HCT116 (cell line): ENCODE measurements around the gene ECT2. TPM values are rescaled to one million over a fixed set of nuclear protein-coding genes. Genes with fewer than 3 reads are reported as not detected.
"Not testable (repeated sequence)": the region's sequence is repeated elsewhere in the genome, so short reads cannot be mapped to it uniquely, and the experiment has no call there.

Source experiments
- ATAC-seq: fragments of 200-7000 bp; cut with Tn5 transposase; 2 replicates; pipeline ENCODE4 v1.9.1; 2020; ENCODE audit warnings: mild to moderate bottlenecking, moderate library complexity
- BruUV-seq: library from RNA; stranded (reverse); fragments of 400-500 nt; replicated peaks from 2 replicates; lab custom pipeline; 2021; lab: Mats Ljungman, UMichigan
- CTCF ChIA-PET: fragments of 300-600 bp; sonication (Branson Sonifier 250); formaldehyde crosslinking; loops from one replicate; lab custom pipeline; 2021; ENCODE audit warnings: antibody characterized with exemption; lab: Charles Lee
- POLR2A ChIA-PET: fragments of 300-600, 350-600 bp; sonication (Branson Sonifier 250); formaldehyde crosslinking; loops from one replicate; lab custom pipeline; 2021; ENCODE audit warnings: antibody characterized with exemption; lab: Charles Lee
- RAD21 ChIA-PET, 2 experiments: fragments of 300-600 bp; sonication (Branson Sonifier 250); formaldehyde crosslinking; loops; one replicate each; lab custom pipeline; 2023; ENCODE audit warnings: low total read pairs in 2 of 2; ENCODE audit not compliant: uncharacterized antibody in 2 of 2, unreplicated experiment in 2 of 2, low non-redundant PET in 1 of 2; lab: Charles Lee
- DNase-seq: peaks from one replicate; pipeline ENCODE4 v3.0.0-alpha.2; 2010; ENCODE audit warnings: low read depth, low spot score
- H2AFZ ChIP-seq: fragments of 200-600 bp; shearing (Covaris generic), sonication (generic); 2 replicates; pipeline ENCODE4 v1.6.1; 2017; ENCODE audit warnings: low read depth, mixed run types, mixed read lengths, antibody characterized with exemption, low read length; ENCODE audit not compliant: poor library complexity, severe bottlenecking
- H3K27ac ChIP-seq: 2 replicates; pipeline ENCODE4 v1.5.1; 2012; ENCODE audit warnings: low read depth, low read length
- H3K27me3 ChIP-seq: fragments of 200-600 bp; sonication (generic); 2 replicates; pipeline ENCODE4 v1.6.1; 2016; ENCODE audit warnings: mixed run types, low read length, mixed read lengths; ENCODE audit not compliant: insufficient read depth
- H3K36me3 ChIP-seq, 2 experiments: fragments of 200-500 bp in 1 of 2; fragments of 200-600 bp in 1 of 2; sonication (Bioruptor generic) in 1 of 2; sonication (generic) in 1 of 2; 2 replicates each; pipeline versions ENCODE4 v1.5.1 to v1.6.1; 2014 to 2016; ENCODE audit warnings: low read length in 2 of 2, inconsistent platforms in 1 of 2, mixed read lengths in 1 of 2, mixed run types in 1 of 2; ENCODE audit not compliant: insufficient read depth in 2 of 2, control insufficient read depth in 1 of 2
- H3K4me1 ChIP-seq, 2 experiments: fragments of 200-600 bp in 1 of 2; sonication (generic) in 1 of 2; 2 replicates each; pipeline versions ENCODE4 v1.5.1 to v1.6.1; 2012 to 2017; ENCODE audit warnings: low read length in 2 of 2, inconsistent platforms in 1 of 2, mild to moderate bottlenecking in 1 of 2, mixed read lengths in 1 of 2, mixed run types in 1 of 2, moderate library complexity in 1 of 2; ENCODE audit not compliant: insufficient read depth in 2 of 2, control insufficient read depth in 1 of 2
- H3K4me2 ChIP-seq: fragments of 200-600 bp; sonication (generic); 2 replicates; pipeline ENCODE4 v1.6.1; 2017; ENCODE audit warnings: mixed run types, low read length, mixed read lengths
- H3K4me3 ChIP-seq, 2 experiments: fragments of 200-600 bp in 1 of 2; sonication (generic) in 1 of 2; replicated peaks in 1 of 2; 2 replicates each; pipeline ENCODE4 v1.5.1; 2011 to 2016; ENCODE audit warnings: low read length in 2 of 2, control low read depth in 1 of 2, low read depth in 1 of 2, mild to moderate bottlenecking in 1 of 2, mixed read lengths in 1 of 2, mixed run types in 1 of 2
- H3K79me2 ChIP-seq: fragments of 200-600 bp; sonication (generic); 2 replicates; pipeline ENCODE4 v1.6.1; 2017; ENCODE audit warnings: mild to moderate bottlenecking, mixed run types, low read length, moderate library complexity, mixed read lengths; ENCODE audit not compliant: insufficient read depth
- H3K9ac ChIP-seq: fragments of 200-600 bp; sonication (generic); 2 replicates; pipeline ENCODE4 v1.6.1; 2016; ENCODE audit warnings: low read length, mixed read lengths
- H3K9me2 ChIP-seq: fragments of 200-600 bp; sonication (generic), shearing (Covaris generic); 2 replicates; pipeline ENCODE4 v1.6.1; 2017; ENCODE audit warnings: mixed run types, mild to moderate bottlenecking, moderate library complexity; ENCODE audit not compliant: insufficient read depth
- H3K9me3 ChIP-seq, 2 experiments: fragments of 200-500 bp in 1 of 2; fragments of 200-600 bp in 1 of 2; sonication (Bioruptor generic) in 1 of 2; sonication (generic) in 1 of 2; 2 replicates each; pipeline ENCODE4 v1.6.1; 2014 to 2017; ENCODE audit warnings: low read length in 2 of 2, mixed read lengths in 2 of 2, inconsistent platforms in 1 of 2, low read depth in 1 of 2, mild to moderate bottlenecking in 1 of 2, mixed run types in 1 of 2, moderate library complexity in 1 of 2; ENCODE audit not compliant: control insufficient read depth in 1 of 2, insufficient read depth in 1 of 2
- H4K20me1 ChIP-seq: fragments of 200-600 bp; sonication (generic), shearing (Covaris generic); 2 replicates; pipeline ENCODE4 v1.6.1; 2017; ENCODE audit warnings: mixed run types, mild to moderate bottlenecking, moderate library complexity; ENCODE audit not compliant: insufficient read depth
- CEBPB ChIP-seq: IDR thresholded peaks from 2 replicates; pipeline ENCODE4 v1.6.1; 2012; ENCODE audit warnings: low read depth
- EZH2 ChIP-seq: fragments of 200-600 bp; sonication (generic); IDR thresholded peaks from 2 replicates; pipeline ENCODE4 v1.6.1; 2017; ENCODE audit warnings: antibody characterized with exemption, mixed run types
- EZH2phosphoT487 ChIP-seq: fragments of 200-600 bp; IDR thresholded peaks from 2 replicates; pipeline ENCODE4 v1.6.1; 2018; ENCODE audit warnings: antibody characterized with exemption, borderline replicate concordance
- FOSL1 ChIP-seq: IDR thresholded peaks from 2 replicates; pipeline ENCODE4 v1.6.1; 2012; ENCODE audit warnings: low read depth
- POLR2AphosphoS5 ChIP-seq: IDR thresholded peaks from 2 replicates; pipeline ENCODE4 v1.6.1; 2011; ENCODE audit warnings: mild to moderate bottlenecking, low read depth, low read length, moderate library complexity
- SRF ChIP-seq: IDR thresholded peaks from 2 replicates; pipeline ENCODE4 v1.6.1; 2012; ENCODE audit warnings: low read depth
- intact Hi-C: fragments of 100-400 bp; cut with micrococcal nuclease; formaldehyde crosslinking; loops from 2 replicates; pipeline ENCODE4 v1.10.0; 2022
- total RNA-seq: library from RNA; stranded (reverse); gene quantifications from one replicate; pipeline ENCODE4 v1.2.1, GENCODE V29; 2021; ENCODE audit not compliant: unreplicated experiment

ECT2 gene
- total RNA-seq, 1 experiment from 2014 or later = 95.6 TPM

DNA sequence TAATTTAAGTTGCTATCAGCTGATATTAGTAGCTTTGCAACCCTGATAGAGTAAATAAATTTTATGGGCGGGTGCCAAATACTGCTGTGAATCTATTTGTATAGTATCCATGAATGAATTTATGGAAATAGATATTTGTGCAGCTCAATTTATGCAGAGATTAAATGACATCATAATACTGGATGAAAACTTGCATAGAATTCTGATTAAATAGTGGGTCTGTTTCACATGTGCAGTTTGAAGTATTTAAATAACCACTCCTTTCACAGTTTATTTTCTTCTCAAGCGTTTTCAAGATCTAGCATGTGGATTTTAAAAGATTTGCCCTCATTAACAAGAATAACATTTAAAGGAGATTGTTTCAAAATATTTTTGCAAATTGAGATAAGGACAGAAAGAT lies 70.0 kb downstream of the ECT2 start:
- no peak overlapping the region for H3K27ac ChIP-seq
- POLR2A ChIA-PET = no interaction called here
- TF ChIP-seq EZH2phosphoT487 (no peak), FOSL1 (no peak), CEBPB (no peak), SRF (no peak)
- TF ChIP-seq, all 23 proteins: peak for 0
- BruUV-seq = no TSS peak
- H3K79me2 ChIP-seq = no peaks in the 10 kb centered on the region; the same call in 1 of the 2 replicates
- no peak for DNase-seq
- ChIA-PET CTCF (no interaction called here), RAD21 (no interaction called here)
- H3K27me3 ChIP-seq = no peaks in the 10 kb centered on the region
- intact Hi-C loops = no loop called here
- H3K36me3 ChIP-seq = peaks cover 5 to 16% of the 10 kb centered on the region in 2 experiments; a peak in 2 of 4 replicates
- no peaks in the 10 kb centered on the region for H3K9me3 ChIP-seq
- no peak overlapping the region for H3K9ac ChIP-seq
- H2AFZ ChIP-seq = no peak overlapping the region
- H3K4me2 ChIP-seq = no peak overlapping the region
- ATAC-seq = no peak
- H4K20me1 ChIP-seq = no peaks in the 10 kb centered on the region
- H3K4me3 ChIP-seq = no peak overlapping the region
- no peaks in the 10 kb centered on the region for H3K9me2 ChIP-seq
- no peaks in the 10 kb centered on the region for H3K4me1 ChIP-seq

- TF ChIP-seq EZH2 (no peak), POLR2AphosphoS5 (peak; percentile 21; the same call in 1 of the 2 replicates)
- Histone ChIP-seq H3K36me3 (0 out of 4 replicates have a peak, but pooled peaks cover 0 to 13% of the 10 kb centered on the region in 2 experiments), H3K9me2 (no peaks in the 10 kb centered on the region), H3K4me1 (no peaks in the 10 kb centered on the region), H2AFZ (no peak overlapping the region), H3K4me3 (no peak overlapping the region), H3K27me3 (no peaks in the 10 kb centered on the region), H4K20me1 (no peaks in the 10 kb centered on the region), H3K9ac (no peak overlapping the region), H3K4me2 (no peak overlapping the region), H3K9me3 (no peaks in the 10 kb centered on the region), H3K27ac (no peak overlapping the region), H3K79me2 (no peaks in the 10 kb centered on the region)
- intact Hi-C loops = no loop called here
- BruUV-seq = no TSS peak
- POLR2A ChIA-PET = no interaction called here
- ATAC-seq (no peak), DNase-seq (no peak)
- CTCF ChIA-PET = no interaction called here
- RAD21 ChIA-PET = no interaction called here
Observed at GRCh38 chr3:172824229-172824628, 73.7 kb downstream of the ECT2 start.

GRCh38 chr3:172827231-172827630 lies 76.7 kb downstream of the ECT2 start:
- H3K4me1 ChIP-seq, H3K9ac ChIP-seq, H3K4me2 ChIP-seq, BruUV-seq, H4K20me1 ChIP-seq, H3K79me2 ChIP-seq, H3K27ac ChIP-seq, H3K9me3 ChIP-seq, ATAC-seq, H3K9me2 ChIP-seq, H3K27me3 ChIP-seq, DNase-seq, H2AFZ ChIP-seq, POLR2A ChIA-PET, H3K36me3 ChIP-seq, H3K4me3 ChIP-seq, RAD21 ChIA-PET, intact Hi-C loops: not testable (repeated sequence)
- CTCF ChIA-PET = interaction anchor here (0.9 kb wide), 1 partner anchor 9 kb away, joined by 4 read pairs; no protein-coding TSS in a partner anchor
